Panc1 (cell line): ENCODE data around the gene BCAS3.

Source experiments
- CTCF ChIP-seq: fragments of 450-650 bp; IDR thresholded peaks from 2 replicates; pipeline ENCODE4 v1.5.1; 2017; ENCODE audit warnings: mild to moderate bottlenecking
- REST ChIP-seq, 2 experiments: IDR thresholded peaks; 2 replicates each; pipeline ENCODE4 v1.6.1; 2011 to 2012; ENCODE audit warnings: low read depth in 2 of 2, control low read depth in 1 of 2, low read length in 1 of 2, mild to moderate bottlenecking in 1 of 2, moderate library complexity in 1 of 2; ENCODE audit not compliant: insufficient read depth in 1 of 2
- SIN3A ChIP-seq: IDR thresholded peaks from 2 replicates; pipeline ENCODE4 v1.6.1; 2012; ENCODE audit warnings: low read depth, mild to moderate bottlenecking, low read length, moderate library complexity, borderline replicate concordance; ENCODE audit not compliant: insufficient read depth

DNA sequence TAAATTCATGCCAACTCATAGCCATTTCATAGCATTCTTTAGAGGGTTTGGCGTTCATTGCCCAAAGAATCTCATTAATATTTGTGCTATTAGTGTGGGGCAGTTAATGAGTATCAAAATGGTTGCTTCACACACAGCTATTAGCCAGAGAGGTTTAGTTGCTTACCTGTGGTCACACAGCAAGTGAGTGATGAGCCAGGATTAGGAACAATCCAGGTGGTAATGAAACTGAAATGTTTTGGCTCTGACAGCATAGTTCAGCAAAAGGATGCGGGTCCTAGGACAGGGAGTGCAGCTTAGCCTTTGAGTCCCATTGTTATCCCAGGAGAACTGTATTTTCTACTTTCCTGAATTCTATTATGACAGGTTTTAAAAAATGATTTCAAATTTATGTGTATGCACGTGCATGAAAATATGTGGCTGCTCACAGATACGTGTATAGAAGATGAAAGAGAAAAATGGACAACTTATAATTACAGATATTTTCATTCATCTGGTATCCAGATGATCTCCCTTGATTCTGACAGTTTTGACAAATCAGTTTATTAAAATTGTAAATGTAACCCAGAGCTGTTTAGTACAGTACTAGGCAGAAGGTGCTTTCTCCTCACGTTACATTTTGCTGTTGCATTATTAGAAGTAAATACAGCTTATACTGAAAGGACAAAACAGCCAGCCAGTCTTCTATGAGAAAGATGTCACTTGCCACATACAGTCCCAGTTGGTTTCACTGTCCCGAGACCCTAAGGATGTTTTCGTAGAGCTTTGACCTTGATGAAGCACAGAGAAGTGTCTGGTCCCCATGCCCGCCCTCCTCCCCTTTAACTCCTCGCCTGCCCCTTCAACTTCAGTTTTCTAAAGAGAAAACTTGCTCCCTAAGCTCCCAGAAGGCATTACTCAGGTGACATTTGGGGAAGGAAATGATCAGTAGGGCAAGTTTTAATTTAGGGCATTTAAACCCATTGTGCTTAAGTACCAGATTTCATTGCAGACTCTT is 622.2 kb downstream of the BCAS3 start:
- TF ChIP-seq CTCF (no peak), REST (IDR thresholded peaks at IDR 0.05; ENCODE audit: insufficient read depth in 1 of 2, low read depth in 2 of 2, low read length in 1 of 2) (no peak), SIN3A (no peak)
